Liver (tissue), 5 donors: ENCODE data around the gene FAM131B. TPM values are rescaled to one million over a fixed set of nuclear protein-coding genes. Genes with fewer than 3 reads are reported as not detected.

Experiments used
- polyA plus RNA-seq, 2 donors: library from polyadenylated mRNA; stranded (reverse) in 1 of 2; unstranded in 1 of 2; fragments of 200-250 nt in 1 of 2; fragments of >200 nt in 1 of 2; fragmentation: Nextera tagmentation in 1 of 2; extraction: Ambion mirVana in 1 of 2; gene quantifications; one replicate each; pipeline versions ENCODE4 v1.2.1 to v1.2.3, GENCODE V29; 2013 to 2015
- small RNA-seq: library from RNA; depleted of rRNA; stranded (forward); fragments of <200 nt; gene quantifications from one replicate; pipeline ENCODE3, GENCODE V24; 2014
- total RNA-seq, 2 donors: library from RNA; depleted of rRNA; stranded (reverse); fragments of >200 nt; gene quantifications; one replicate each; pipeline ENCODE4 v1.2.3, GENCODE V29; 2014
- donor health status: healthy.
- donor health status: healthy.
- donor health status: healthy.

Gene FAM131B
- total and polyA plus RNA-seq, 4 donors = 0.06 to 0.14 (median 0.08) TPM; not detected in 1

Small RNA genes within 50 kb of the gene (small RNA-seq; reads per million reads assigned to genes)
- 0.09 reads per million for gene MIR6892

Other genes starting within 250 kb of the FAM131B start
- gene PIP, start 230.6 kb downstream of the FAM131B start, total RNA-seq = not detected
- not detected for gene PIP, start 230.6 kb downstream of the FAM131B start, polyA plus RNA-seq
- gene TAS2R39, start 179.3 kb downstream of the FAM131B start, total RNA-seq = not detected
- gene TAS2R39, start 179.3 kb downstream of the FAM131B start, polyA plus RNA-seq = not detected
- gene TAS2R40, start 140.7 kb downstream of the FAM131B start, total RNA-seq = not detected
- gene TAS2R40, start 140.7 kb downstream of the FAM131B start, polyA plus RNA-seq = not detected
- gene GSTK1, start 99.3 kb downstream of the FAM131B start, total RNA-seq = 100 to 1,000 TPM in 1 of 2 donors, 10 to 100 TPM in 1; 98.9 to 178 TPM
- gene GSTK1, start 99.3 kb downstream of the FAM131B start, polyA plus RNA-seq = 100 to 1,000 TPM; 195 to 253 TPM
- gene TMEM139, start 77.8 kb downstream of the FAM131B start, total RNA-seq = 1 to 10 TPM; 3.0 to 3.9 TPM
- gene TMEM139, start 77.8 kb downstream of the FAM131B start, polyA plus RNA-seq = 1 to 10 TPM; 7.0 to 8.6 TPM
- gene CASP2, start 74.4 kb downstream of the FAM131B start, total RNA-seq = 10 to 100 TPM in 1 of 2 donors, 1 to 10 TPM in 1; 4.5 to 11.3 TPM
- 1 to 10 TPM; 3.4 to 3.7 TPM for gene CASP2, start 74.4 kb downstream of the FAM131B start, polyA plus RNA-seq
- gene CLCN1, start 46.6 kb downstream of the FAM131B start, total RNA-seq = under 1 TPM in 1 of 2 donors, not detected in 1; 0.08 TPM
- under 1 TPM in 1 of 2 donors, not detected in 1; 0.01 TPM for gene CLCN1, start 46.6 kb downstream of the FAM131B start, polyA plus RNA-seq
- 10 to 100 TPM; 15.4 to 17.2 TPM for gene ZYX, start 18.6 kb upstream of the FAM131B start, total RNA-seq
- 10 to 100 TPM; 15.8 to 49.7 TPM for gene ZYX, start 18.6 kb upstream of the FAM131B start, polyA plus RNA-seq
- 10 to 100 TPM; 12.0 to 21.0 TPM for gene EPHA1, start 46.1 kb upstream of the FAM131B start, total RNA-seq
- 10 to 100 TPM; 10.3 to 10.7 TPM for gene EPHA1, start 46.1 kb upstream of the FAM131B start, polyA plus RNA-seq
- under 1 TPM in 1 of 2 donors, not detected in 1; 0.50 TPM for gene TAS2R60, start 80.7 kb upstream of the FAM131B start, total RNA-seq
- gene TAS2R60, start 80.7 kb upstream of the FAM131B start, polyA plus RNA-seq = not detected
- under 1 TPM in 1 of 2 donors, not detected in 1; 0.25 TPM for gene TAS2R41, start 115.2 kb upstream of the FAM131B start, total RNA-seq
- gene TAS2R41, start 115.2 kb upstream of the FAM131B start, polyA plus RNA-seq = not detected
- 1 to 10 TPM in 1 of 2 donors, under 1 TPM in 1; 0.28 to 1.1 TPM for gene CTAGE15, start 209.1 kb upstream of the FAM131B start, total RNA-seq
- gene CTAGE15, start 209.1 kb upstream of the FAM131B start, polyA plus RNA-seq = under 1 TPM; 0.14 to 0.21 TPM